ENCODE results near the gene PCDH18. TPM values are rescaled to one million over a fixed set of nuclear protein-coding genes. Genes with fewer than 3 reads are reported as not detected.
"Not testable (repeated sequence)": the region's sequence is repeated elsewhere in the genome, so short reads cannot be mapped to it uniquely, and the experiment has no call there.

The PCDH18 gene
- total RNA-seq, 1 donor from 2014 or later, result not detected

- no peak for DNase-seq (ENCODE audit: low spot score)
- H3K27ac Mint-ChIP-seq, result no peak overlapping the region
- H3K36me3 Mint-ChIP-seq (ENCODE audit: low read depth), result no peaks in the 10 kb centered on the region
- H3K9me3 Mint-ChIP-seq, result no peaks in the 10 kb centered on the region
- H3K27me3 Mint-ChIP-seq (ENCODE audit: low read depth), result no peaks in the 10 kb centered on the region
- no peak overlapping the region for H3K4me3 Mint-ChIP-seq (ENCODE audit: low read depth)
- no peaks in the 10 kb centered on the region for H3K4me1 Mint-ChIP-seq (ENCODE audit: low read depth)
- intact Hi-C loops (cut with micrococcal nuclease), result no loop called here
These were observed 8.1 kb upstream of the PCDH18 start for GRCh38 chr4:137540356-137540755.

GRCh38 chr4:137538526-137538925 lies 6.2 kb upstream of the PCDH18 start:
- no peak for DNase-seq (ENCODE audit: low spot score)
- no peaks in the 10 kb centered on the region for H3K36me3 Mint-ChIP-seq (ENCODE audit: low read depth)
- intact Hi-C loops (cut with micrococcal nuclease), result no loop called here
- H3K27ac Mint-ChIP-seq, result no peak overlapping the region
- no peaks in the 10 kb centered on the region for H3K9me3 Mint-ChIP-seq
- H3K4me1 Mint-ChIP-seq (ENCODE audit: low read depth), result no peaks in the 10 kb centered on the region
- no peak overlapping the region for H3K4me3 Mint-ChIP-seq (ENCODE audit: low read depth)
- peaks cover 3% of the 10 kb centered on the region for H3K27me3 Mint-ChIP-seq (ENCODE audit: low read depth)

GRCh38 chr4:137537807-137538206 lies 5.5 kb upstream of the PCDH18 start:
- H3K27me3 Mint-ChIP-seq (ENCODE audit: low read depth); H3K36me3 Mint-ChIP-seq (ENCODE audit: low read depth); H3K4me3 Mint-ChIP-seq (ENCODE audit: low read depth); intact Hi-C loops (cut with micrococcal nuclease); H3K27ac Mint-ChIP-seq; H3K4me1 Mint-ChIP-seq (ENCODE audit: low read depth); H3K9me3 Mint-ChIP-seq; DNase-seq (ENCODE audit: low spot score): not testable (repeated sequence)

- Mint-ChIP-seq H3K27me3 (ENCODE audit: low read depth) (peaks cover 3% of the 10 kb centered on the region), H3K27ac (no peak overlapping the region), H3K4me1 (ENCODE audit: low read depth) (no peaks in the 10 kb centered on the region), H3K4me3 (ENCODE audit: low read depth) (no peak overlapping the region), H3K9me3 (no peaks in the 10 kb centered on the region), H3K36me3 (ENCODE audit: low read depth) (no peaks in the 10 kb centered on the region)
- DNase-seq (ENCODE audit: low spot score), result no peak
- intact Hi-C loops (cut with micrococcal nuclease), result no loop called here
These were observed 4.7 kb upstream of the PCDH18 start for GRCh38 chr4:137536789-137537561.

GRCh38 chr4:137535718-137536117 lies 3.4 kb upstream of the PCDH18 start:
- H3K9me3 Mint-ChIP-seq, result no peaks in the 10 kb centered on the region
- intact Hi-C loops (cut with micrococcal nuclease), result no loop called here
- no peak overlapping the region for H3K4me3 Mint-ChIP-seq (ENCODE audit: low read depth)
- peaks cover 3% of the 10 kb centered on the region for H3K27me3 Mint-ChIP-seq (ENCODE audit: low read depth)
- H3K36me3 Mint-ChIP-seq (ENCODE audit: low read depth), result no peaks in the 10 kb centered on the region
- H3K27ac Mint-ChIP-seq, result no peak overlapping the region
- H3K4me1 Mint-ChIP-seq (ENCODE audit: low read depth), result no peaks in the 10 kb centered on the region
- no peak for DNase-seq (ENCODE audit: low spot score)

- Mint-ChIP-seq H3K9me3 (no peaks in the 10 kb centered on the region), H3K36me3 (ENCODE audit: low read depth) (no peaks in the 10 kb centered on the region), H3K4me1 (ENCODE audit: low read depth) (no peaks in the 10 kb centered on the region), H3K4me3 (ENCODE audit: low read depth) (no peak overlapping the region), H3K27me3 (ENCODE audit: low read depth) (peaks cover 3% of the 10 kb centered on the region), H3K27ac (no peak overlapping the region)
- no peak for DNase-seq (ENCODE audit: low spot score)
- intact Hi-C loops (cut with micrococcal nuclease), result no loop called here
These were observed 2.2 kb upstream of the PCDH18 start for GRCh38 chr4:137534516-137534915.

GRCh38 chr4:137533855-137534254 lies 1.6 kb upstream of the PCDH18 start:
- DNase-seq (ENCODE audit: low spot score), result no peak
- no peaks in the 10 kb centered on the region for H3K9me3 Mint-ChIP-seq
- intact Hi-C loops (cut with micrococcal nuclease), result no loop called here
- H3K36me3 Mint-ChIP-seq (ENCODE audit: low read depth), result no peaks in the 10 kb centered on the region
- H3K4me3 Mint-ChIP-seq (ENCODE audit: low read depth), result peak overlapping the region; percentile 21
- peaks cover 3% of the 10 kb centered on the region for H3K27me3 Mint-ChIP-seq (ENCODE audit: low read depth)
- H3K27ac Mint-ChIP-seq, result no peak overlapping the region
- no peaks in the 10 kb centered on the region for H3K4me1 Mint-ChIP-seq (ENCODE audit: low read depth)

GRCh38 chr4:137532869-137533236 lies 559 bp upstream of the PCDH18 start:
- Mint-ChIP-seq H3K27me3 (ENCODE audit: low read depth) (peaks cover 3% of the 10 kb centered on the region), H3K9me3 (no peaks in the 10 kb centered on the region), H3K36me3 (ENCODE audit: low read depth) (no peaks in the 10 kb centered on the region), H3K27ac (no peak overlapping the region), H3K4me3 (ENCODE audit: low read depth) (no peak overlapping the region), H3K4me1 (ENCODE audit: low read depth) (no peaks in the 10 kb centered on the region)
- no peak for DNase-seq (ENCODE audit: low spot score)
- intact Hi-C loops (cut with micrococcal nuclease), result no loop called here

GRCh38 chr4:137531168-137531985 lies 917 bp downstream of the PCDH18 start:
- Mint-ChIP-seq H3K27me3 (ENCODE audit: low read depth) (peaks cover 3% of the 10 kb centered on the region), H3K4me3 (ENCODE audit: low read depth) (no peak overlapping the region), H3K36me3 (ENCODE audit: low read depth) (no peaks in the 10 kb centered on the region), H3K9me3 (no peaks in the 10 kb centered on the region), H3K27ac (no peak overlapping the region), H3K4me1 (ENCODE audit: low read depth) (no peaks in the 10 kb centered on the region)
- intact Hi-C loops (cut with micrococcal nuclease), result no loop called here
- no peak for DNase-seq (ENCODE audit: low spot score)

- no peak overlapping the region for H3K27ac Mint-ChIP-seq
- H3K9me3 Mint-ChIP-seq, result no peaks in the 10 kb centered on the region
- no peaks in the 10 kb centered on the region for H3K36me3 Mint-ChIP-seq (ENCODE audit: low read depth)
- H3K4me1 Mint-ChIP-seq (ENCODE audit: low read depth), result no peaks in the 10 kb centered on the region
- H3K4me3 Mint-ChIP-seq (ENCODE audit: low read depth), result no peak overlapping the region
- H3K27me3 Mint-ChIP-seq (ENCODE audit: low read depth), result peaks cover 3% of the 10 kb centered on the region
- DNase-seq (ENCODE audit: low spot score), result no peak
- intact Hi-C loops (cut with micrococcal nuclease), result no loop called here
These were observed 2.1 kb downstream of the PCDH18 start for GRCh38 chr4:137530176-137530575.

- Mint-ChIP-seq H3K4me3 (ENCODE audit: low read depth) (no peak overlapping the region), H3K27me3 (ENCODE audit: low read depth) (peaks cover 3% of the 10 kb centered on the region), H3K27ac (no peak overlapping the region), H3K36me3 (ENCODE audit: low read depth) (no peaks in the 10 kb centered on the region), H3K9me3 (no peaks in the 10 kb centered on the region), H3K4me1 (ENCODE audit: low read depth) (no peaks in the 10 kb centered on the region)
- DNase-seq (ENCODE audit: low spot score), result no peak
- intact Hi-C loops (cut with micrococcal nuclease), result no loop called here
These were observed 2.9 kb downstream of the PCDH18 start for GRCh38 chr4:137529432-137529831.

- intact Hi-C loops (cut with micrococcal nuclease), result no loop called here
- no peak overlapping the region for H3K4me3 Mint-ChIP-seq (ENCODE audit: low read depth)
- no peaks in the 10 kb centered on the region for H3K9me3 Mint-ChIP-seq
- H3K27ac Mint-ChIP-seq, result no peak overlapping the region
- H3K27me3 Mint-ChIP-seq (ENCODE audit: low read depth), result no peaks in the 10 kb centered on the region
- H3K4me1 Mint-ChIP-seq (ENCODE audit: low read depth), result no peaks in the 10 kb centered on the region
- H3K36me3 Mint-ChIP-seq (ENCODE audit: low read depth), result no peaks in the 10 kb centered on the region
- no peak for DNase-seq (ENCODE audit: low spot score)
These were observed 3.6 kb downstream of the PCDH18 start for GRCh38 chr4:137528673-137529072.

GRCh38 chr4:137526681-137527080 lies 5.6 kb downstream of the PCDH18 start:
- no peaks in the 10 kb centered on the region for H3K36me3 Mint-ChIP-seq (ENCODE audit: low read depth)
- no peaks in the 10 kb centered on the region for H3K27me3 Mint-ChIP-seq (ENCODE audit: low read depth)
- H3K4me1 Mint-ChIP-seq (ENCODE audit: low read depth), result no peaks in the 10 kb centered on the region
- no peaks in the 10 kb centered on the region for H3K9me3 Mint-ChIP-seq
- no peak for DNase-seq (ENCODE audit: low spot score)
- H3K4me3 Mint-ChIP-seq (ENCODE audit: low read depth), result no peak overlapping the region
- H3K27ac Mint-ChIP-seq, result no peak overlapping the region
- intact Hi-C loops (cut with micrococcal nuclease), result no loop called here

Data from activated T-helper 2 cell treated with anti-CD3 and anti-CD28 coated beads, Interferon-gamma antibody, Interleukin-2, Interleukin-4, amounts not matched to agents 10 μg/mL and 5 μg/mL and 100 μg/mL, durations not matched to agents 14 hours and 24 hours and 36 hours (primary cell).